Muscle of back (tissue), 11 donors: ENCODE results near the gene OPN1MW2. TPM values are rescaled to one million over a fixed set of nuclear protein-coding genes. Genes with fewer than 3 reads are reported as not detected.
"Not testable (repeated sequence)": the region's sequence is repeated elsewhere in the genome, so short reads cannot be mapped to it uniquely, and the experiment has no call there.

Source experiments
- DNase-seq, 3 donors: peaks; one replicate each; pipeline versions ENCODE4 v3.0.0 to v3.0.0-alpha.2; 2013
- polyA plus RNA-seq, 10 donors: library from polyadenylated mRNA; unstranded; fragments of 120-200 nt; gene quantifications; one replicate each; pipeline ENCODE4 v1.2.1, GENCODE V29; 2013; ENCODE audit not compliant: insufficient read length in 10 of 10

The OPN1MW2 gene
- polyA plus RNA-seq, 10 donors = not detected

DNA sequence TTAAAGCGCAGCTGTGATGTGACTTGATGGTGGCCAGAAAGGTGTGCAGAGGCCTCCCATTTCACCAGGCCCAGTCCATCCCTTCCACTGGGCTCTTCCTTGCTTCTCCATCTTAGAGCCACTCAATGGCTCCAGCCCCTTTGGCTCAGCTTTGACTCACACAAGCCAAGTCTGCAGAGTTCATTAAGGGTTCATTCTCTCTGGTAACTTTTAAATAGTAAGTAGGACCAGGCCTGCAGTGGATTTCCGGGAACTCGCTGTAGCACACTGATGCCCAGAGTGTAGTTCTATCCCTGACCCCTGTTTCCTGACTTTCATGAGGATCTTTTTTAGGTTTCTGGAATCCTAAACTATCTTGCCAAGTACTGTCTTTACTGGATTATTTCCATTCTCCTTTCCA is 49.7 kb downstream of the OPN1MW2 start:
- DNase-seq = not testable (repeated sequence)

Other genes with a start within 250 kb of the OPN1MW2 start
- 10 to 100 TPM; 24.8 to 41.3 (median 32.2) TPM for gene HCFC1, start 247.9 kb upstream of the OPN1MW2 start, polyA plus RNA-seq
- gene TMEM187, start 247.0 kb upstream of the OPN1MW2 start, polyA plus RNA-seq = 1 to 10 TPM; 2.6 to 7.9 (median 5.4) TPM
- 10 to 100 TPM; 32.5 to 61.0 (median 46.7) TPM for gene IRAK1, start 199.9 kb upstream of the OPN1MW2 start, polyA plus RNA-seq
- gene MECP2, start 122.0 kb upstream of the OPN1MW2 start, polyA plus RNA-seq = 10 to 100 TPM; 16.0 to 26.0 (median 19.9) TPM
- not detected for gene OPN1LW, start 75.5 kb upstream of the OPN1MW2 start, polyA plus RNA-seq
- gene OPN1MW, start 37.2 kb upstream of the OPN1MW2 start, polyA plus RNA-seq = not detected
- not detected for gene OPN1MW3, start 37.8 kb downstream of the OPN1MW2 start, polyA plus RNA-seq
- not detected for gene TEX28, start 75.4 kb downstream of the OPN1MW2 start, polyA plus RNA-seq
- under 1 TPM in 8 of 10 donors, not detected in 2; 0.08 to 0.72 (median 0.27) TPM for gene TKTL1, start 76.0 kb downstream of the OPN1MW2 start, polyA plus RNA-seq
- gene FLNA, start 154.9 kb downstream of the OPN1MW2 start, polyA plus RNA-seq = 100 to 1,000 TPM; 198 to 402 (median 274) TPM
- 10 to 100 TPM; 39.6 to 54.1 (median 46.9) TPM for gene EMD, start 159.5 kb downstream of the OPN1MW2 start, polyA plus RNA-seq
- 1,000 to 10,000 TPM; 4,675 to 6,417 (median 5,723) TPM for gene RPL10, start 178.6 kb downstream of the OPN1MW2 start, polyA plus RNA-seq
- gene DNASE1L1, start 189.5 kb downstream of the OPN1MW2 start, polyA plus RNA-seq = 10 to 100 TPM; 15.0 to 37.2 (median 32.3) TPM
- gene TAFAZZIN, start 191.8 kb downstream of the OPN1MW2 start, polyA plus RNA-seq = 10 to 100 TPM; 15.5 to 38.3 (median 25.9) TPM
- 10 to 100 TPM; 52.3 to 72.3 (median 59.8) TPM for gene ATP6AP1, start 208.9 kb downstream of the OPN1MW2 start, polyA plus RNA-seq
- 100 to 1,000 TPM in 1 of 10 donors, 10 to 100 TPM in 9; 71.8 to 116 (median 84.7) TPM for gene GDI1, start 217.4 kb downstream of the OPN1MW2 start, polyA plus RNA-seq
- 10 to 100 TPM; 48.1 to 69.6 (median 57.6) TPM for gene FAM50A, start 224.4 kb downstream of the OPN1MW2 start, polyA plus RNA-seq
- 10 to 100 TPM; 29.4 to 55.6 (median 33.2) TPM for gene PLXNA3, start 238.5 kb downstream of the OPN1MW2 start, polyA plus RNA-seq